Adrenal gland (tissue), 12 donors: ENCODE results near the gene ZDHHC5. TPM values are rescaled to one million over a fixed set of nuclear protein-coding genes. Genes with fewer than 3 reads are reported as not detected.
A peak's percentile ranks its signal among the peaks of the same experiment; 100 is the strongest.
"Not testable (repeated sequence)": the region's sequence is repeated elsewhere in the genome, so short reads cannot be mapped to it uniquely, and the experiment has no call there.

Source experiments
- DNase-seq, 7 donors: peaks; one replicate each; pipeline ENCODE4 v3.0.0-alpha.2; 2019 to 2020
- H3K27ac ChIP-seq, 5 donors: fragments of 200-600 bp; sonication (generic) in 4 of 5; 1 replicate in 3 of 5; 2 replicates in 2 of 5; pipeline versions ENCODE4 v1.5.1 to v1.8.0; 2016 to 2020; ENCODE audit warnings: mild to moderate bottlenecking in 1 of 5
- H3K27me3 ChIP-seq: fragments of 200-600 bp; 2 replicates; pipeline ENCODE4 v1.8.0; 2021
- H3K36me3 ChIP-seq, 2 donors: fragments of 200-600 bp; replicated peaks in 1 of 2; 1 replicate in 1 of 2; 2 replicates in 1 of 2; pipeline versions ENCODE4 v1.5.1 to v1.8.0; 2018 to 2022
- H3K4me1 ChIP-seq, 2 donors: fragments of 200-600 bp; replicated peaks in 1 of 2; 1 replicate in 1 of 2; 2 replicates in 1 of 2; pipeline versions ENCODE4 v1.5.1 to v1.8.0; 2018 to 2021
- H3K4me3 ChIP-seq, 4 donors: fragments of 200-600 bp; sonication (generic) in 3 of 4; one replicate each; pipeline ENCODE4 v1.5.1; 2016 to 2018
- H3K9me3 ChIP-seq, 3 donors: fragments of 200-600 bp; sonication (generic) in 1 of 3; replicated peaks in 1 of 3; 1 replicate in 2 of 3; 2 replicates in 1 of 3; pipeline versions ENCODE4 v1.5.1 to v1.8.0; 2016 to 2021
- POLR2A ChIP-seq, 2 donors: fragments of 450-650 bp; IDR thresholded peaks; one replicate each; pipeline ENCODE4 v1.6.1; 2017; ENCODE audit warnings: antibody characterized with exemption in 2 of 2, mild to moderate bottlenecking in 2 of 2, moderate library complexity in 1 of 2
- WGBS, 4 donors: extraction: QIAGEN DNeasy Blood & Tissue Kit in 2 of 4; methylation state at CpG; one replicate each; pipeline versions ENCODE4 v1.1.5 to v1.1.7; 2013 to 2017; 5-methylcytosine and 5-hydroxymethylcytosine counted together
- intact Hi-C, 2 donors: fragments of 100-400 bp; cut with DNase I; formaldehyde crosslinking; loops; one replicate each; pipeline versions ENCODE4 v1.14.1 to v1.15.0; 2022 to 2023
- polyA plus RNA-seq, 3 donors: library from polyadenylated mRNA; stranded (reverse); fragments of 200-250 nt in 2 of 3; fragments of 350-450 nt in 1 of 3; fragmentation: Illumina TruSeq in 1 of 3; extraction: RNeasy Lipid Tissue Mini Kit (QIAGEN cat#74804) in 1 of 3; gene quantifications; one replicate each; pipeline ENCODE4 v1.2.3, GENCODE V29; 2013 to 2014
- total RNA-seq, 9 donors: library from RNA; depleted of rRNA in 4 of 9; stranded (reverse); fragments of >200 nt in 4 of 9; fragments of 120-200 nt in 1 of 9; fragmentation: NEBNext Ultra II Directional in 1 of 9; extraction: Animal tissue kit (Norgen Biotek cat#: 25700) in 1 of 9; gene quantifications; one replicate each; pipeline versions ENCODE4 v1.1.0 to v1.2.4, GENCODE V29; 2013 to 2023
- TF ChIP-seq, protein P1 (sequence below), 6 experiments: fragments of 450-650 bp in 4 of 6; fragments of 200-600 bp in 2 of 6; sonication (generic) in 1 of 6; IDR thresholded peaks; 1 replicate in 5 of 6; 2 replicates in 1 of 6; pipeline versions ENCODE4 v1.5.1 to v1.8.0; 2016 to 2021; ENCODE audit warnings: antibody characterized with exemption in 6 of 6, mild to moderate bottlenecking in 2 of 6, moderate library complexity in 1 of 6
- donor health status: healthy with polysubstance abuse.
- donor health status: Bipolar disorder and iron deficiency.
- donor health status: DM: yes; HTN: yes; CAD: no.
- donor health status: DM: no; HTN: no; CAD: no.
- donor health status: DM: no; HTN: no; CAD: no.
- donor health status: DM: yes; HTN: yes; CAD: no.

Gene ZDHHC5
- total and polyA plus RNA-seq, 12 donors, result 22.6 to 111 (median 46.3) TPM

DNA sequence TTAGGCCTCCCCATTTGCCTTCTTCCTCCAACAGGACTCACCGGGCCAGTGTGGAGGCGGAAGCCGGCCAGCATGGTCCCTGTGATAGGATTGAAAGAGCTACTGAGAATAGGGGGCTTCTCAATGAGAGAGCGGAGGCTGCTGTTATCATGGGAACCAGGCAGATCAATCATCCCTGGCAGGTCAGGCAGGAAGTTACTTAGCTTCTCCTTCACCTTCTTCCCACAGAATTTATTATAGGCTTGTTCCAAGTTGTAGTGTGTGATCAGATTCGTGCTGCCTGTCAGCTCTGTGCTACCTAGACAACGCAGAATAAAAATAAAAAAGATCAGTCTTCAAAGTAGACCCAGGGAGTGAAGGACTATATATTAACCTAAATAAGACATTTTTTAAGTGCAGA, 37.0 kb downstream of the ZDHHC5 start:
- Histone ChIP-seq H3K4me1 (peaks cover 7 to 9% of the 10 kb centered on the region in 2 donors), H3K4me3 (no peak overlapping the region), H3K36me3 (peaks cover 0 to 40% of the 10 kb centered on the region in 2 donors), H3K27ac (no peak overlapping the region), H3K27me3 (no peaks in the 10 kb centered on the region), H3K9me3 (no peaks in the 10 kb centered on the region)
- intact Hi-C loops, result no loop called here
- DNase-seq, result no peak
- 79 to 88% (median 82%) methylated on average over 6 of the region's 6 CpGs for WGBS, 4 donors
- TF ChIP-seq, protein P1, sequence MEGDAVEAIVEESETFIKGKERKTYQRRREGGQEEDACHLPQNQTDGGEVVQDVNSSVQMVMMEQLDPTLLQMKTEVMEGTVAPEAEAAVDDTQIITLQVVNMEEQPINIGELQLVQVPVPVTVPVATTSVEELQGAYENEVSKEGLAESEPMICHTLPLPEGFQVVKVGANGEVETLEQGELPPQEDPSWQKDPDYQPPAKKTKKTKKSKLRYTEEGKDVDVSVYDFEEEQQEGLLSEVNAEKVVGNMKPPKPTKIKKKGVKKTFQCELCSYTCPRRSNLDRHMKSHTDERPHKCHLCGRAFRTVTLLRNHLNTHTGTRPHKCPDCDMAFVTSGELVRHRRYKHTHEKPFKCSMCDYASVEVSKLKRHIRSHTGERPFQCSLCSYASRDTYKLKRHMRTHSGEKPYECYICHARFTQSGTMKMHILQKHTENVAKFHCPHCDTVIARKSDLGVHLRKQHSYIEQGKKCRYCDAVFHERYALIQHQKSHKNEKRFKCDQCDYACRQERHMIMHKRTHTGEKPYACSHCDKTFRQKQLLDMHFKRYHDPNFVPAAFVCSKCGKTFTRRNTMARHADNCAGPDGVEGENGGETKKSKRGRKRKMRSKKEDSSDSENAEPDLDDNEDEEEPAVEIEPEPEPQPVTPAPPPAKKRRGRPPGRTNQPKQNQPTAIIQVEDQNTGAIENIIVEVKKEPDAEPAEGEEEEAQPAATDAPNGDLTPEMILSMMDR (IDR thresholded peaks at IDR 0.05), result no peak
- no peak for TF ChIP-seq POLR2A (IDR thresholded peaks at IDR 0.05)

DNA sequence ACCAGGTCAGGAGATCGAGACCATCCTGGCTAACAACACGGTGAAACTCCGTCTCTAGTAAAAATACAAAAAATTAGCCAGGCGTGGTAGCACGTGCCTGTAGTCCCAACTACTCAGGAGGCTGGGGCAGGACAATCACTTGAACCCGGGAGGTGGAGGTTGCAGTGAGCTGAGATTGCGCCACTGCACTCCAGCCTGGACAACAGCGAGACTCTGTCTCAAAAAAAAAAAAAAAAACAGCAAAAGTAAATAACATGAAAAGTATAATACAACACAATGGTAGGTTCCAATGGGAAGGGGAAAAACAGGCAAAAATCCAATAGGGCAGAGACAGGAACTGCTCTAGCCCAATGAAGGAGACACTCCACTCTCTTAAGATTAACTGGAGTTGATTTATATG, 37.5 kb downstream of the ZDHHC5 start:
- DNase-seq, intact Hi-C loops, H3K27me3 ChIP-seq, H3K27ac ChIP-seq, H3K9me3 ChIP-seq, H3K4me3 ChIP-seq: not testable (repeated sequence)
- H3K36me3 ChIP-seq, result peaks cover 0 to 36% of the 10 kb centered on the region in 2 donors
- H3K4me1 ChIP-seq, result peaks cover 7 to 14% of the 10 kb centered on the region in 2 donors
- WGBS, 4 donors, result 86 to 94% (median 90%) methylated on average over 8 of the region's 8 CpGs

DNA sequence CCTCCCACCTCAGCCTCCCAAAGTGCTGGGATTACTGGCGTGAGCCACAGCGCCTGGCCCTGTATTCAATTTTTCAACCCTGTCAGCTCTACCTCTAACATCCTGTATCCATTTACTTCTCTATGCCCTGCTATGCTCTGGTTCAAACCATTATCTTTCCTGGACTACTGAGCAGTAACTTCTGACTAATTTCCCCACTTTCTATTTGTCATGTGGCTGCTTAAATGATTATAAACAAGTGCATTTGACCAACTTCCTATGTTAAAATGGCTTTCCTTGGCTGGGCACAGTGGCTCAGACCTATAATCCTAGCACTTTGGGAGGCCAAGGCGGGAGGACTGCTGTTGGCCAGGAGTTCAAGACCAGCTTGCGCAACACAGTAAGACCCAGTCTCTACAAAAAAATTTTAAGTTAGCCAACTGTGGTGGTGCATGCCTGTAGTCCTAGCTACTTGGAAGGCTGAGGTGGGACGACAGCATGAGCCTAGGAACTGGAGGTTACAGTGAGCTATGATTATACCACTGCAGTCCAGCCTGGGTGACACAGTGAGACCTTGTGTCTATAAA, 42.0 kb downstream of the ZDHHC5 start:
- H3K4me3 ChIP-seq, result no peak overlapping the region
- no peak for DNase-seq
- 91 to 95% (median 94%) methylated on average over 5 of the region's 5 CpGs for WGBS, 4 donors
- no peaks in the 10 kb centered on the region for H3K9me3 ChIP-seq
- TF ChIP-seq, protein P1 (IDR thresholded peaks at IDR 0.05), result no peak
- TF ChIP-seq POLR2A (IDR thresholded peaks at IDR 0.05), result no peak
- H3K4me1 ChIP-seq, result peaks cover 11 to 35% of the 10 kb centered on the region in 2 donors
- intact Hi-C loops, result no loop called here
- H3K27me3 ChIP-seq, result no peaks in the 10 kb centered on the region
- no peak overlapping the region for H3K27ac ChIP-seq
- peaks cover 0 to 2% of the 10 kb centered on the region in 2 donors for H3K36me3 ChIP-seq

GRCh38 chr11:57711414-57712255, 43.7 kb downstream of the ZDHHC5 start, which contains the start of gene MED19:
TSS of gene MED19 (minus strand) at chr11:57712215. CDS start at chr11:57712179, 36 bp downstream.
- H3K9me3 ChIP-seq, result no peaks in the 10 kb centered on the region
- WGBS, 4 donors, result 4 to 13% (median 7%) methylated on average over 28 to 51 of the region's 51 CpGs
- no peaks in the 10 kb centered on the region for H3K36me3 ChIP-seq
- H3K4me1 ChIP-seq, result peaks cover 11 to 38% of the 10 kb centered on the region in 2 donors
- H3K27me3 ChIP-seq, result no peaks in the 10 kb centered on the region
- peak within 1 kb of the TSS; percentile 49 to 94 (median 86) for H3K27ac ChIP-seq
- TF ChIP-seq, protein P1 (IDR thresholded peaks at IDR 0.05), result no peak
- peak; percentile 62 to 67 for TF ChIP-seq POLR2A (IDR thresholded peaks at IDR 0.05)
- DNase-seq, result peak; percentile 77 to 90 (median 85)
- H3K4me3 ChIP-seq, result peak within 1 kb of the TSS; percentile 83 to 97 (median 90)
- intact Hi-C loops, result no loop called here
